ENCODE data around the gene NTN1.

DNA sequence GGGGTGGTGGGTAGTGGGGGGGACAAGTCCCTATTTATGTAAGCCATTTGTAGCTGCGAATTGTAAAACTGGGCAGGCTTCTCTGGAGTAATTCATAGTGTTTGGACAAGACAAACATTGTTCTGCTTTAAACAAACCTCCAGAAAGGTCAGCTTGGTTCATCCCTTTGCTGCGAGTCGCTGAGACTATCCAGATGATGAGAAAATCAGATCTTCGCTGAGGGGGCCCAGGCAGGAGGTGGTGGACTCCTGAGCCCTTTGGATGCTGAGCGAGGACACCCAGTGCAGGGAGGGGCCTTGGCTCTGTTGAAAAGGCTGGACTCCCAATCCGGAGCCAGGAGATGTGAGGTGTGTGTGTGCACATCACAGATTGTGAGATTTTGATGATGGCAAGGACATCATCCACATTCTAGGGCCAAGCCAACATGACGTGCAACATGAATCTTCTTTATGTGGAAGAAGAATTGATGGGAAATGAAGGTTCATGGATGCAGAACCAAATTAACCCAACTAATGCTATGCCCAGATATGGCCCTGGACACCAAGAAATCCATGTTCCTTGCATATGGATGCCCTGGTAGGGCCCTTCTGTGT, 15.0 kb upstream of the NTN1 start:
- TF ChIP-seq GATA3 (IDR thresholded peaks at IDR 0.05; ENCODE audit: low read depth, low read length) (no peak), GATA2 (IDR thresholded peaks at IDR 0.05; ENCODE audit: low read depth, low read length) (no peak)
